ENCODE results near the gene ADAMTS2.

GRCh38 chr5:179260324-179261070 is 84.8 kb downstream of the ADAMTS2 start:
- no peak for TF ChIP-seq CTCF (IDR thresholded peaks at IDR 0.05)
- TF ChIP-seq POLR2A (IDR thresholded peaks at IDR 0.05), result no peak
